ENCODE measurements around the gene RPTOR.

- no peak for TF ChIP-seq POLR2A (IDR thresholded peaks at IDR 0.05; ENCODE audit: low read length)
- no peak for TF ChIP-seq GATA1 (IDR thresholded peaks at IDR 0.05; ENCODE audit: low read depth, low read length)
These were observed 393.9 kb downstream of the RPTOR start for GRCh38 chr17:80938556-80938955.

All from erythroblast (primary cell).